HL-60 (cell line): ENCODE measurements around the gene SCRG1.

Experiments
- DNase-seq, 2 experiments: peaks; one replicate each; pipeline ENCODE4 v3.0.0-alpha.2; 2010 to 2020; ENCODE audit warnings: low read depth in 1 of 2, low spot score in 1 of 2
- H3K27ac ChIP-seq: fragments of 250-450 bp; sonication (Bioruptor Pico); replicated peaks from 2 replicates; pipeline ENCODE4 v1.5.1; 2020; ENCODE audit warnings: mild to moderate bottlenecking, moderate library complexity
- H3K27me3 ChIP-seq: fragments of 250-450 bp; sonication (Bioruptor Pico); 2 replicates; pipeline ENCODE4 v1.5.1; 2021; ENCODE audit warnings: mild to moderate bottlenecking, moderate library complexity; ENCODE audit not compliant: insufficient read depth, poor library complexity, severe bottlenecking
- H3K4me3 ChIP-seq: replicated peaks from 2 replicates; pipeline ENCODE4 v1.5.1; 2011; ENCODE audit warnings: mild to moderate bottlenecking, control low read depth, low read length; ENCODE audit not compliant: insufficient read depth
- CTCF ChIP-seq: IDR thresholded peaks from one replicate; pipeline ENCODE4 v1.5.1; 2011; ENCODE audit warnings: low read length, control low read depth, inconsistent platforms; ENCODE audit not compliant: insufficient read depth
- GABPA ChIP-seq: IDR thresholded peaks from 2 replicates; pipeline ENCODE4 v1.6.1; 2012; ENCODE audit warnings: low read depth
- POLR2AphosphoS5 ChIP-seq: IDR thresholded peaks from 2 replicates; pipeline ENCODE4 v1.6.1; 2012; ENCODE audit warnings: low read depth
- REST ChIP-seq: IDR thresholded peaks from 2 replicates; pipeline ENCODE4 v1.6.1; 2012; ENCODE audit warnings: low read depth; ENCODE audit not compliant: insufficient replicate concordance
- SPI1 ChIP-seq: IDR thresholded peaks from 2 replicates; pipeline ENCODE4 v1.6.1; 2012; ENCODE audit warnings: low read depth, mild to moderate bottlenecking, borderline replicate concordance

SCRG1 gene

GRCh38 chr4:173432430-173432829, 33.5 kb upstream of the SCRG1 start:
- TF ChIP-seq CTCF (no peak), GABPA (no peak), REST (no peak), SPI1 (no peak), POLR2AphosphoS5 (no peak)
- no peak for DNase-seq
- no peak overlapping the region for H3K27ac ChIP-seq

GRCh38 chr4:173426064-173426463, 27.1 kb upstream of the SCRG1 start:
- Histone ChIP-seq H3K4me3 (no peak overlapping the region), H3K27ac (no peak overlapping the region)
- DNase-seq: no peak

More at GRCh38 chr4:173432430-173432829, 33.5 kb upstream of the SCRG1 start:
- Histone ChIP-seq H3K4me3 (no peak overlapping the region), H3K27me3 (no peaks in the 10 kb centered on the region)

More at GRCh38 chr4:173426064-173426463, 27.1 kb upstream of the SCRG1 start:
- no peaks in the 10 kb centered on the region for H3K27me3 ChIP-seq
- TF ChIP-seq SPI1 (no peak), GABPA (no peak), CTCF (no peak), POLR2AphosphoS5 (no peak), REST (no peak)
